IMR-90 (cell line): ENCODE results near the gene TMEM52. TPM values are rescaled to one million over a fixed set of nuclear protein-coding genes. Genes with fewer than 3 reads are reported as not detected.

Experiments
- ATAC-seq: fragments of 200-7000 bp; cut with Tn5 transposase; 2 replicates; pipeline ENCODE4 v1.9.1; 2020; ENCODE audit warnings: low read depth, mild to moderate bottlenecking, moderate library complexity
- BruUV-seq: library from RNA; stranded (reverse); fragments of 400-500 nt; replicated peaks from 2 replicates; lab custom pipeline; 2021; lab: Mats Ljungman, UMichigan
- CTCF ChIA-PET: fragments of 300-600 bp; formaldehyde crosslinking; extraction: SDS; loops from one replicate; lab custom pipeline; 2021; ENCODE audit warnings: antibody characterized with exemption; lab: Yijun Ruan, JAX
- POLR2A ChIA-PET: fragments of 300-600 bp; sonication (Branson Sonifier 250); formaldehyde crosslinking; loops from one replicate; lab custom pipeline; 2022; ENCODE audit warnings: antibody characterized with exemption; ENCODE audit not compliant: unreplicated experiment; lab: Charles Lee
- DNase-seq: peaks from one replicate; pipeline ENCODE4 v3.0.0; 2013
- H2AFZ ChIP-seq: replicated peaks from 2 replicates; pipeline ENCODE3; 2013; ENCODE audit warnings: low read length, mild to moderate bottlenecking; ENCODE audit not compliant: poor library complexity
- H2AK5ac ChIP-seq: 2 replicates; pipeline ENCODE4 v1.6.1; 2013; ENCODE audit warnings: low read depth, low read length, inconsistent platforms
- H2AK9ac ChIP-seq: replicated peaks from 2 replicates; pipeline ENCODE3; 2013; ENCODE audit warnings: mild to moderate bottlenecking, low read depth, low read length, moderate library complexity; ENCODE audit not compliant: poor library complexity
- H2BK120ac ChIP-seq: 2 replicates; pipeline ENCODE4 v1.6.1; 2013; ENCODE audit warnings: low read depth, low read length, inconsistent platforms
- H2BK15ac ChIP-seq: 3 replicates; pipeline ENCODE4 v1.6.1; 2013; ENCODE audit warnings: low read depth, low read length, inconsistent platforms
- H2BK20ac ChIP-seq: 2 replicates; pipeline ENCODE4 v1.6.1; 2013; ENCODE audit warnings: low read depth, mild to moderate bottlenecking, inconsistent platforms, low read length, moderate library complexity
- H2BK5ac ChIP-seq: 2 replicates; pipeline ENCODE4 v1.6.1; 2013; ENCODE audit warnings: mild to moderate bottlenecking, low read depth, low read length, inconsistent platforms; ENCODE audit not compliant: poor library complexity, severe bottlenecking
- H3K14ac ChIP-seq: replicated peaks from 2 replicates; pipeline ENCODE4 v1.6.1; 2013; ENCODE audit warnings: low read depth, low read length, inconsistent platforms
- H3K18ac ChIP-seq: 2 replicates; pipeline ENCODE4 v1.6.1; 2013; ENCODE audit warnings: low read depth, low read length, control low read depth
- H3K23ac ChIP-seq: 2 replicates; pipeline ENCODE4 v1.6.1; 2013; ENCODE audit warnings: low read depth, low read length, inconsistent platforms
- H3K27ac ChIP-seq: 2 replicates; pipeline ENCODE4 v1.5.1; 2013; ENCODE audit warnings: mild to moderate bottlenecking, control low read depth, low read length; ENCODE audit not compliant: insufficient read depth
- H3K27me3 ChIP-seq: 2 replicates; pipeline ENCODE4 v1.6.1; 2013; ENCODE audit warnings: low read length; ENCODE audit not compliant: control insufficient read depth, insufficient read depth
- H3K36me3 ChIP-seq: 2 replicates; pipeline ENCODE4 v1.6.1; 2013; ENCODE audit warnings: low read length, mixed read lengths; ENCODE audit not compliant: control insufficient read depth, insufficient read depth
- H3K4ac ChIP-seq: 2 replicates; pipeline ENCODE4 v1.6.1; 2013; ENCODE audit warnings: low read depth, low read length, inconsistent platforms
- H3K4me1 ChIP-seq: 2 replicates; pipeline ENCODE4 v1.6.1; 2013; ENCODE audit warnings: low read length, mixed read lengths; ENCODE audit not compliant: control insufficient read depth, insufficient read depth
- H3K4me2 ChIP-seq: 2 replicates; pipeline ENCODE4 v1.6.1; 2013; ENCODE audit warnings: low read depth, mild to moderate bottlenecking, control low read depth, low read length, moderate library complexity
- H3K4me3 ChIP-seq: 2 replicates; pipeline ENCODE4 v1.5.1; 2013; ENCODE audit warnings: low read depth, mild to moderate bottlenecking, control low read depth, low read length, moderate library complexity; ENCODE audit not compliant: insufficient read depth
- H3K56ac ChIP-seq: 2 replicates; pipeline ENCODE4 v1.6.1; 2013; ENCODE audit warnings: low read length, inconsistent platforms; ENCODE audit not compliant: insufficient read depth; ENCODE audit errors: extremely low read depth
- H3K79me1 ChIP-seq, 2 experiments: 2 replicates each; pipeline ENCODE4 v1.6.1; 2013; ENCODE audit warnings: low read length in 2 of 2, inconsistent platforms in 1 of 2, low read depth in 1 of 2
- H3K9ac ChIP-seq: 2 replicates; pipeline ENCODE4 v1.6.1; 2013; ENCODE audit warnings: low read depth, low read length, control low read depth
- H3K9me1 ChIP-seq: 2 replicates; pipeline ENCODE4 v1.6.1; 2013; ENCODE audit warnings: low read length, inconsistent platforms; ENCODE audit not compliant: insufficient read depth
- H3K9me3 ChIP-seq: 2 replicates; pipeline ENCODE4 v1.6.1; 2013; ENCODE audit warnings: low read length; ENCODE audit not compliant: control insufficient read depth, insufficient read depth
- H4K20me1 ChIP-seq: 2 replicates; pipeline ENCODE4 v1.6.1; 2013; ENCODE audit warnings: low read length, inconsistent platforms; ENCODE audit not compliant: insufficient read depth
- H4K5ac ChIP-seq: 2 replicates; pipeline ENCODE4 v1.6.1; 2013; ENCODE audit warnings: mild to moderate bottlenecking, low read depth, low read length, control low read depth
- H4K8ac ChIP-seq, 2 experiments: 2 replicates each; pipeline ENCODE4 v1.6.1; 2013; ENCODE audit warnings: low read depth in 2 of 2, low read length in 2 of 2, control low read depth in 1 of 2, inconsistent platforms in 1 of 2
- H4K91ac ChIP-seq: 2 replicates; pipeline ENCODE4 v1.6.1; 2013; ENCODE audit warnings: low read depth, low read length, inconsistent platforms; ENCODE audit not compliant: insufficient read depth
- BHLHE40 ChIP-seq: fragments of 150-350 bp; IDR thresholded peaks from 2 replicates; pipeline ENCODE4 v1.6.1; 2016; ENCODE audit warnings: mild to moderate bottlenecking, low read depth, low read length
- CHD1 ChIP-seq: IDR thresholded peaks from 2 replicates; pipeline ENCODE4 v1.6.1; 2012; ENCODE audit warnings: low read depth, low read length, improper control_type of control experiment
- ELK1 ChIP-seq: fragments of 150-350 bp; IDR thresholded peaks from 2 replicates; pipeline ENCODE4 v1.6.1; 2016; ENCODE audit warnings: low read depth, mild to moderate bottlenecking, low read length, moderate library complexity, borderline replicate concordance
- MAFK ChIP-seq: IDR thresholded peaks from 2 replicates; pipeline ENCODE4 v1.6.1; 2012; ENCODE audit warnings: low read depth, low read length, improper control_type of control experiment
- MAZ ChIP-seq: IDR thresholded peaks from 2 replicates; pipeline ENCODE4 v1.6.1; 2012; ENCODE audit warnings: low read depth, mild to moderate bottlenecking, low read length, improper control_type of control experiment, moderate library complexity, borderline replicate concordance
- NFE2L2 ChIP-seq: fragments of 150-350 bp; IDR thresholded peaks from 2 replicates; pipeline ENCODE4 v1.6.1; 2016; ENCODE audit warnings: low read depth, mild to moderate bottlenecking, low read length
- RCOR1 ChIP-seq: IDR thresholded peaks from 2 replicates; pipeline ENCODE4 v1.6.1; 2012; ENCODE audit warnings: mild to moderate bottlenecking, low read length, improper control_type of control experiment; ENCODE audit not compliant: insufficient replicate concordance
- RFX5 ChIP-seq: IDR thresholded peaks from 2 replicates; pipeline ENCODE4 v1.8.0; 2012; ENCODE audit warnings: low read depth, mild to moderate bottlenecking, low read length, moderate library complexity
- SMC3 ChIP-seq: fragments of 150-350 bp; IDR thresholded peaks from 2 replicates; pipeline ENCODE4 v1.6.1; 2016; ENCODE audit warnings: low read depth, mild to moderate bottlenecking, antibody characterized with exemption, low read length, moderate library complexity
- WGBS, 2 experiments: methylation state at CpG; one replicate each; pipeline versions ENCODE4 v1.1.5 to v1.1.7; 2013; ENCODE audit warnings: missing lambda C conversion rate in 2 of 2; ENCODE audit not compliant: insufficient read length in 1 of 2; ENCODE audit errors: extremely low coverage in 2 of 2; 5-methylcytosine and 5-hydroxymethylcytosine counted together
- dilution Hi-C: fragments of 300-500 bp; cut with HindIII; formaldehyde crosslinking; loops from one replicate; pipeline ENCODE4 v1.14.3; 2018; ENCODE audit warnings: low sequenced_read_pairs; ENCODE audit not compliant: unreplicated experiment
- in situ Hi-C: fragments of 300-500 bp; cut with MboI; formaldehyde crosslinking; loops from 3 replicates; pipeline ENCODE4 v1.14.3; 2019; ENCODE audit warnings: low sequenced_read_pairs, inconsistent platforms, mixed read lengths
- intact Hi-C: fragments of 100-400 bp; cut with micrococcal nuclease; formaldehyde crosslinking; loops from 2 replicates; pipeline ENCODE4 v1.10.0; 2022
- polyA plus RNA-seq, 3 experiments: library from polyadenylated mRNA; depleted of rRNA; stranded (reverse); fragments of >200 nt; gene quantifications; 2 replicates each; pipeline ENCODE4 v1.2.3, GENCODE V29; 2012; ENCODE audit warnings: low replicate concordance in 1 of 3
- total RNA-seq: library from RNA; depleted of rRNA; stranded (reverse); fragments of >200 nt; gene quantifications from 2 replicates; pipeline ENCODE4 v1.2.3, GENCODE V29; 2012
- TF ChIP-seq, protein P1 (sequence below): fragments of 150-350 bp; IDR thresholded peaks from 2 replicates; pipeline ENCODE4 v1.6.1; 2017; ENCODE audit warnings: mild to moderate bottlenecking, antibody characterized with exemption, low read length, low read depth

TMEM52 gene
- total and polyA plus RNA-seq, 2 of the 4 experiments (the other 2 are of a cell fraction), result 0.54 to 1.3 TPM

DNA sequence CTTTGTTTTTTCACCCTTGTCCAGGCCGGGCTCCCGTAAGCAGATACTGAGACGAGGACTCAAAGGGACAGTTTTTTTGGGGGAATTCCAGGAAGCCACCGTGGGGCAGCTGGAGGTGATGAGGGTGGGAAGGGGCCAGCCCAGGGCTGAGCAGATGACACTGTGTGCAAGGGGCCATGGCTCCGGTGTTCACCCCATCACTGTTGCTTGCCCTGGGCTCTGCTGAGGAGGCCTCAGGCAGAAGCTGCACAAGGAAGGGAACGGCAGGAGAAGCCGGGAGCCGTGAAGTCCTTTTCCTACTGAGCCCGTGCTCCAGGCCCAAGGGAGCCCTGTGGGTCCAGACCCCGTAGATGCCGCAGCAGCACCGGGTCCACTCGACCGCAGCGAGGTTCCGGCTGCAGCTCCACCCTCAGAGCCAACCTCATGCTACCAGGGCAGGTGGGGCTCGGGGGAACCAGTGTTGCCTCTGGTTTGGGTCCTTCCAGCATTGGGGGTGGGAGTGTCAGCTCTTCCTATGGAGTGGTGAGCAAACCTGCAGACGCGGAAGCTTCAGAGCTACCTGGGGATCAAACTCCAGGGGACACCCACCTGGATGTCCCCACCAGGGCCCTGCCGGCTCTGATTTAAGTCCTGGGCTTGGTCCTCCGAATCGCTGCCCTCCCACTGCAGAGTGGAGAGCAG lies 8.3 kb downstream of the TMEM52 start:
- Histone ChIP-seq H3K4me3 (no peak overlapping the region), H3K9me1 (peaks cover 2% of the 10 kb centered on the region; the same call in 1 of the 2 replicates), H3K9ac (no peak overlapping the region), H3K18ac (no peak overlapping the region), H2AK9ac (no peak overlapping the region), H3K4me1 (peaks cover 4% of the 10 kb centered on the region), H4K20me1 (peaks cover 6% of the 10 kb centered on the region; the same call in 1 of the 2 replicates), H2BK15ac (no peak overlapping the region), H3K4me2 (no peak overlapping the region), H4K5ac (no peak overlapping the region), H2BK5ac (no peak overlapping the region), H3K9me3 (no peaks in the 10 kb centered on the region), H3K27me3 (peaks cover 3% of the 10 kb centered on the region; the same call in 1 of the 2 replicates), H2AFZ (no peak overlapping the region), H4K8ac (no peak overlapping the region), H3K56ac (no peak overlapping the region), H3K27ac (no peak overlapping the region), H3K79me1 (peaks cover 0 to 30% of the 10 kb centered on the region in 2 experiments; a peak in 2 of 4 replicates), H3K36me3 (no peaks in the 10 kb centered on the region), H2BK20ac (no peak overlapping the region), H3K14ac (no peak overlapping the region), H4K91ac (no peak overlapping the region), H3K4ac (no peak overlapping the region), H2AK5ac (no peak overlapping the region), H2BK120ac (no peak overlapping the region), H3K23ac (no peak overlapping the region)
- intact Hi-C loops (no loop called here), dilution Hi-C loops (no loop called here), in situ Hi-C loops (no loop called here)
- no peak for DNase-seq
- 95% methylated on average over 7 of the region's 22 CpGs; no CpG with 5 or more reads in 1 of the 2 experiments for WGBS, 2 experiments
- no TSS peak for BruUV-seq
- POLR2A ChIA-PET, result no interaction called here
- no peak for ATAC-seq
- TF ChIP-seq, protein P1, sequence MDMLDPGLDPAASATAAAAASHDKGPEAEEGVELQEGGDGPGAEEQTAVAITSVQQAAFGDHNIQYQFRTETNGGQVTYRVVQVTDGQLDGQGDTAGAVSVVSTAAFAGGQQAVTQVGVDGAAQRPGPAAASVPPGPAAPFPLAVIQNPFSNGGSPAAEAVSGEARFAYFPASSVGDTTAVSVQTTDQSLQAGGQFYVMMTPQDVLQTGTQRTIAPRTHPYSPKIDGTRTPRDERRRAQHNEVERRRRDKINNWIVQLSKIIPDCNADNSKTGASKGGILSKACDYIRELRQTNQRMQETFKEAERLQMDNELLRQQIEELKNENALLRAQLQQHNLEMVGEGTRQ, result no peak
- TF ChIP-seq ELK1 (no peak), CHD1 (no peak), SMC3 (no peak), RCOR1 (no peak), MAFK (no peak), BHLHE40 (no peak), RFX5 (no peak), MAZ (no peak), NFE2L2 (no peak)
- CTCF ChIA-PET, result no interaction called here
